H1 (cell line): ENCODE measurements around the gene COQ8A. TPM values are rescaled to one million over a fixed set of nuclear protein-coding genes. Genes with fewer than 3 reads are reported as not detected.

ENCODE experiments used
- BCL11A ChIP-seq, 2 experiments: IDR thresholded peaks; one replicate each; pipeline ENCODE4 v1.6.1; 2011; ENCODE audit warnings: low read depth in 2 of 2, low read length in 2 of 2, mild to moderate bottlenecking in 2 of 2
- CBX5 ChIP-seq: fragments of 300-800, 300-1000 bp; sonication (generic); IDR thresholded peaks from 2 replicates; pipeline ENCODE4 v1.7.1; 2016; ENCODE audit warnings: antibody characterized with exemption, low read length, low read depth
- CBX8 ChIP-seq: fragments of 300-800, 300-1000 bp; sonication (generic); IDR thresholded peaks from 2 replicates; pipeline ENCODE4 v1.7.1; 2016; ENCODE audit warnings: low read depth, low read length, borderline replicate concordance
- EGR1 ChIP-seq: IDR thresholded peaks from 2 replicates; pipeline ENCODE4 v1.6.1; 2011; ENCODE audit warnings: low read depth, low read length, borderline replicate concordance
- EP300 ChIP-seq, 2 experiments: IDR thresholded peaks; 1 replicate in 1 of 2; 2 replicates in 1 of 2; pipeline ENCODE4 v1.6.1; 2011 to 2012; ENCODE audit warnings: low read depth in 2 of 2, low read length in 2 of 2, mild to moderate bottlenecking in 2 of 2, borderline replicate concordance in 1 of 2, inconsistent platforms in 1 of 2, moderate library complexity in 1 of 2
- FOSL1 ChIP-seq: IDR thresholded peaks from 2 replicates; pipeline ENCODE4 v1.6.1; 2011; ENCODE audit warnings: mild to moderate bottlenecking, low read depth, low read length, moderate library complexity; ENCODE audit not compliant: insufficient read depth
- GTF2F1 ChIP-seq: IDR thresholded peaks from 2 replicates; pipeline ENCODE4 v1.6.1; 2012; ENCODE audit warnings: low read depth, low read length, improper control_type of control experiment, borderline replicate concordance
- HDAC2 ChIP-seq, 2 experiments: fragments of 300-600 bp in 1 of 2; sonication (generic) in 1 of 2; IDR thresholded peaks; 2 replicates each; pipeline ENCODE4 v1.6.1; 2011 to 2012; ENCODE audit warnings: low read depth in 2 of 2, low read length in 2 of 2, mild to moderate bottlenecking in 2 of 2, moderate library complexity in 2 of 2, borderline replicate concordance in 1 of 2, inconsistent platforms in 1 of 2
- JUN ChIP-seq: IDR thresholded peaks from 2 replicates; pipeline ENCODE4 v1.6.1; 2011; ENCODE audit warnings: low read depth, mild to moderate bottlenecking, improper control_type of control experiment, low read length
- KDM1A ChIP-seq: fragments of 200-600, 300-600 bp; sonication (generic); IDR thresholded peaks from 2 replicates; pipeline ENCODE4 v1.7.1; 2016; ENCODE audit warnings: mild to moderate bottlenecking, low read length, borderline replicate concordance
- KDM4A ChIP-seq: IDR thresholded peaks from one replicate; pipeline ENCODE4 v1.7.1; 2012; ENCODE audit warnings: low read depth, mild to moderate bottlenecking, moderate library complexity, low read length, inconsistent platforms; ENCODE audit not compliant: severe bottlenecking
- PHF8 ChIP-seq: fragments of 200-600 bp; sonication (generic); conservative IDR thresholded peaks from 2 replicates; pipeline ENCODE4 v1.7.1; 2012; ENCODE audit warnings: low read depth, mild to moderate bottlenecking, inconsistent platforms, low read length, moderate library complexity
- RNF2 ChIP-seq: fragments of 200-900, 300-1000 bp; sonication (generic); IDR thresholded peaks from 2 replicates; pipeline ENCODE4 v1.7.1; 2016; ENCODE audit warnings: borderline replicate concordance, low read depth, mild to moderate bottlenecking, antibody characterized with exemption, low read length; ENCODE audit not compliant: poor library complexity, severe bottlenecking; ENCODE audit errors: missing control alignments
- SIN3A ChIP-seq, 2 experiments: IDR thresholded peaks in 1 of 2; conservative IDR thresholded peaks in 1 of 2; 2 replicates each; pipeline ENCODE4 v1.6.1; 2011 to 2012; ENCODE audit warnings: low read length in 2 of 2, improper control_type of control experiment in 1 of 2, low read depth in 1 of 2, mild to moderate bottlenecking in 1 of 2
- SP1 ChIP-seq: IDR thresholded peaks from 2 replicates; pipeline ENCODE4 v1.6.1; 2011; ENCODE audit warnings: low read depth, low read length
- SP2 ChIP-seq: IDR thresholded peaks from 2 replicates; pipeline ENCODE4 v1.6.1; 2012; ENCODE audit warnings: mild to moderate bottlenecking, low read length, inconsistent platforms
- TEAD4 ChIP-seq: IDR thresholded peaks from 2 replicates; pipeline ENCODE4 v1.6.1; 2012; ENCODE audit warnings: low read depth, low read length, inconsistent platforms, mixed read lengths
- ZNF274 ChIP-seq: IDR thresholded peaks from 2 replicates; pipeline ENCODE4 v1.7.0; 2012; ENCODE audit warnings: low read length, borderline replicate concordance; ENCODE audit errors: extremely low read depth
- polyA plus RNA-seq, 7 experiments: library from polyadenylated mRNA; depleted of rRNA in 3 of 7; stranded (reverse) in 5 of 7; unstranded in 2 of 7; fragments of >200 nt in 5 of 7; fragments of 200-250 nt in 2 of 7; gene quantifications; 1 replicate in 5 of 7; 2 replicates in 1 of 7; 4 replicates in 1 of 7; pipeline versions ENCODE4 v1.2.1 to v1.2.3, GENCODE V29; 2011 to 2013; ENCODE audit warnings: missing spikeins in 2 of 7, mixed read lengths in 2 of 7
- total RNA-seq: library from RNA; stranded (reverse); fragmentation: NEBNext Ultra II Directional; extraction: Animal tissue kit (Norgen Biotek cat#: 25700); gene quantifications from 2 replicates; pipeline ENCODE4 v1.2.1, GENCODE V29; 2021
- TF ChIP-seq, protein P1 (sequence below): IDR thresholded peaks from 2 replicates; pipeline ENCODE4 v1.6.1; 2012; ENCODE audit warnings: inconsistent platforms
- TF ChIP-seq, protein P2 (sequence below): IDR thresholded peaks from 2 replicates; pipeline ENCODE4 v1.6.1; 2011; ENCODE audit warnings: low read length, improper control_type of control experiment

Gene COQ8A
- total and polyA plus RNA-seq, 2 of the 8 experiments (the other 6 are each of a cell fraction or from before 2014, with no cell fraction given): 28.5 to 38.9 TPM

- TF ChIP-seq, protein P1, sequence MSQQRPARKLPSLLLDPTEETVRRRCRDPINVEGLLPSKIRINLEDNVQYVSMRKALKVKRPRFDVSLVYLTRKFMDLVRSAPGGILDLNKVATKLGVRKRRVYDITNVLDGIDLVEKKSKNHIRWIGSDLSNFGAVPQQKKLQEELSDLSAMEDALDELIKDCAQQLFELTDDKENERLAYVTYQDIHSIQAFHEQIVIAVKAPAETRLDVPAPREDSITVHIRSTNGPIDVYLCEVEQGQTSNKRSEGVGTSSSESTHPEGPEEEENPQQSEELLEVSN: peak; percentile 90
- TF ChIP-seq SP2 (peak; percentile 51; the same call in 1 of the 2 replicates), TEAD4 (no peak), JUN (no peak), SIN3A (conservative IDR thresholded peaks at IDR 0.05 in 1 of 2, IDR thresholded peaks at IDR 0.05 in 1 of 2; ENCODE audit: low read depth in 1 of 2, low read length in 2 of 2) (0 out of 4 replicates have a peak, but pooled peaks of 1 of the 2 experiments have one; percentile 42), SP1 (peak; percentile 98), KDM1A (no peak), ZNF274 (no peak), CBX8 (no peak), FOSL1 (no peak), BCL11A (IDR thresholded peaks at IDR 0.05; ENCODE audit: low read depth in 2 of 2, low read length in 2 of 2) (no peak), KDM4A (peak; percentile 92), PHF8 (peak; percentile 32; the same call in 1 of the 2 replicates), HDAC2 (IDR thresholded peaks at IDR 0.05; ENCODE audit: borderline replicate concordance in 1 of 2, low read depth in 2 of 2, low read length in 2 of 2) (peak in 1 of 2 experiments; percentile 49; a peak in 1 of 4 replicates), EGR1 (0 out of 2 replicates have a peak, but pooled peaks have one; percentile 30), CBX5 (no peak), GTF2F1 (no peak), RNF2 (peak; percentile 44), EP300 (IDR thresholded peaks at IDR 0.05; ENCODE audit: borderline replicate concordance in 1 of 2, low read depth in 2 of 2, low read length in 2 of 2) (no peak)
- TF ChIP-seq, protein P2, sequence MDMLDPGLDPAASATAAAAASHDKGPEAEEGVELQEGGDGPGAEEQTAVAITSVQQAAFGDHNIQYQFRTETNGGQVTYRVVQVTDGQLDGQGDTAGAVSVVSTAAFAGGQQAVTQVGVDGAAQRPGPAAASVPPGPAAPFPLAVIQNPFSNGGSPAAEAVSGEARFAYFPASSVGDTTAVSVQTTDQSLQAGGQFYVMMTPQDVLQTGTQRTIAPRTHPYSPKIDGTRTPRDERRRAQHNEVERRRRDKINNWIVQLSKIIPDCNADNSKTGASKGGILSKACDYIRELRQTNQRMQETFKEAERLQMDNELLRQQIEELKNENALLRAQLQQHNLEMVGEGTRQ: no peak; the same call in 1 of the 2 replicates
Observed at GRCh38 chr1:226940029-226940805, at the start of gene COQ8A (continued).
